DND-41 (cell line): ENCODE results near the gene ASB14.

Experiments
- ATAC-seq: fragments of 200-7000 bp; cut with Tn5 transposase; 3 replicates; pipeline ENCODE4 v1.9.1; 2021; ENCODE audit warnings: low read depth; ENCODE audit not compliant: insufficient read depth
- DNase-seq: peaks from one replicate; pipeline ENCODE4 v3.0.0-alpha.2; 2020
- H2AFZ ChIP-seq: 2 replicates; pipeline ENCODE4 v1.6.0; 2012; ENCODE audit warnings: low read depth, low read length
- H3K27ac ChIP-seq: 2 replicates; pipeline ENCODE4 v1.5.1; 2012; ENCODE audit warnings: low read length, inconsistent platforms
- H3K27me3 ChIP-seq: fragments of 200-600 bp; sonication (generic); 2 replicates; pipeline ENCODE4 v1.6.0; 2012; ENCODE audit warnings: low read length, mild to moderate bottlenecking, inconsistent platforms; ENCODE audit not compliant: insufficient read depth, poor library complexity
- H3K36me3 ChIP-seq: 2 replicates; pipeline ENCODE4 v1.5.1; 2012; ENCODE audit warnings: low read length, inconsistent platforms; ENCODE audit not compliant: insufficient read depth
- H3K4me1 ChIP-seq: 2 replicates; pipeline ENCODE4 v1.5.1; 2012; ENCODE audit warnings: mild to moderate bottlenecking, low read length; ENCODE audit not compliant: insufficient read depth
- H3K4me2 ChIP-seq: 2 replicates; pipeline ENCODE4 v1.6.0; 2012; ENCODE audit warnings: mild to moderate bottlenecking, moderate library complexity, low read length, inconsistent platforms; ENCODE audit not compliant: insufficient read depth
- H3K4me3 ChIP-seq, 2 experiments: fragments of 200-600 bp in 1 of 2; shearing (Covaris generic) in 1 of 2; 2 replicates each; pipeline ENCODE4 v1.5.1; 2012 to 2016; ENCODE audit warnings: inconsistent platforms in 2 of 2, low read length in 2 of 2, mild to moderate bottlenecking in 2 of 2, low read depth in 1 of 2, moderate library complexity in 1 of 2
- H3K79me2 ChIP-seq: 2 replicates; pipeline ENCODE4 v1.6.0; 2012; ENCODE audit warnings: low read length, inconsistent platforms; ENCODE audit not compliant: insufficient read depth
- H3K9ac ChIP-seq: 2 replicates; pipeline ENCODE4 v1.6.0; 2012; ENCODE audit warnings: low read depth, mild to moderate bottlenecking, inconsistent platforms, low read length, moderate library complexity
- H3K9me3 ChIP-seq: 2 replicates; pipeline ENCODE4 v1.5.1; 2012; ENCODE audit warnings: low read length, moderate library complexity, mild to moderate bottlenecking, inconsistent platforms; ENCODE audit not compliant: insufficient read depth, severe bottlenecking
- H4K20me1 ChIP-seq: 2 replicates; pipeline ENCODE4 v1.6.0; 2012; ENCODE audit warnings: low read length; ENCODE audit not compliant: insufficient read depth
- EZH2 ChIP-seq: IDR thresholded peaks from 3 replicates; pipeline ENCODE4 v1.6.1; 2012; ENCODE audit warnings: borderline replicate concordance, low read depth, mild to moderate bottlenecking, moderate library complexity, low read length, inconsistent platforms; ENCODE audit not compliant: severe bottlenecking
- TF ChIP-seq, protein P1 (sequence below): IDR thresholded peaks from 2 replicates; pipeline ENCODE4 v1.5.1; 2012; ENCODE audit warnings: borderline replicate concordance, low read length, moderate library complexity, mild to moderate bottlenecking; ENCODE audit not compliant: poor library complexity, severe bottlenecking; ENCODE audit errors: extremely low read depth

ASB14 gene

DNA sequence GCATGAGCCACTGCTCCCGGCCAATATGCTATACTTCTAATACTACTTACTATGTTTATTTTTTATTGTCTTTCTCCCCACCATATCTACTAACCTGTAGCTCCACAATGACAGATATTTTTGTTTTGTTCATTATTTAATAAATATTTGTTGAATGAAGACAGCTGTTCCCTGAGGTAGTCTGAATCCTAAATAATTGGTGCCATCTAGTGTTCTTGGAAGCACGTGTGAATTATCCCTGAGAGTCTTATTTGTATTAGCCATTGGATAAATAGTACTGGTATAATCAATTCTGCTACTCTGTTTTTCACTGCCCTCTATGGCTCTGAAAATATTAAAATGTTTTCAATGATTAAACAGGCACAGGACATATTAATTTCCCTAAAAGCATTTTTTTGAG lies 70.6 kb downstream of the ASB14 start:
- Histone ChIP-seq H4K20me1 (no peaks in the 10 kb centered on the region), H3K9ac (no peak overlapping the region), H2AFZ (no peak overlapping the region), H3K4me1 (peaks cover 4% of the 10 kb centered on the region), H3K27me3 (no peaks in the 10 kb centered on the region), H3K79me2 (no peaks in the 10 kb centered on the region), H3K9me3 (no peaks in the 10 kb centered on the region), H3K27ac (no peak overlapping the region), H3K4me2 (no peak overlapping the region), H3K36me3 (no peaks in the 10 kb centered on the region), H3K4me3 (no peak overlapping the region)
- TF ChIP-seq EZH2: no peak
- TF ChIP-seq, protein P1, sequence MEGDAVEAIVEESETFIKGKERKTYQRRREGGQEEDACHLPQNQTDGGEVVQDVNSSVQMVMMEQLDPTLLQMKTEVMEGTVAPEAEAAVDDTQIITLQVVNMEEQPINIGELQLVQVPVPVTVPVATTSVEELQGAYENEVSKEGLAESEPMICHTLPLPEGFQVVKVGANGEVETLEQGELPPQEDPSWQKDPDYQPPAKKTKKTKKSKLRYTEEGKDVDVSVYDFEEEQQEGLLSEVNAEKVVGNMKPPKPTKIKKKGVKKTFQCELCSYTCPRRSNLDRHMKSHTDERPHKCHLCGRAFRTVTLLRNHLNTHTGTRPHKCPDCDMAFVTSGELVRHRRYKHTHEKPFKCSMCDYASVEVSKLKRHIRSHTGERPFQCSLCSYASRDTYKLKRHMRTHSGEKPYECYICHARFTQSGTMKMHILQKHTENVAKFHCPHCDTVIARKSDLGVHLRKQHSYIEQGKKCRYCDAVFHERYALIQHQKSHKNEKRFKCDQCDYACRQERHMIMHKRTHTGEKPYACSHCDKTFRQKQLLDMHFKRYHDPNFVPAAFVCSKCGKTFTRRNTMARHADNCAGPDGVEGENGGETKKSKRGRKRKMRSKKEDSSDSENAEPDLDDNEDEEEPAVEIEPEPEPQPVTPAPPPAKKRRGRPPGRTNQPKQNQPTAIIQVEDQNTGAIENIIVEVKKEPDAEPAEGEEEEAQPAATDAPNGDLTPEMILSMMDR: peak; percentile 40
- ATAC-seq (no peak), DNase-seq (no peak)
